ENCODE measurements around the gene UNC5B.

Gene UNC5B

GRCh38 chr10:71326464-71326881, 114.1 kb downstream of the UNC5B start:
- TF ChIP-seq GABPA (IDR thresholded peaks at IDR 0.05; ENCODE audit: low read depth) (no peak), POLR2AphosphoS5 (IDR thresholded peaks at IDR 0.05; ENCODE audit: low read depth) (no peak), REST (IDR thresholded peaks at IDR 0.05; ENCODE audit: insufficient replicate concordance, low read depth) (no peak), SPI1 (IDR thresholded peaks at IDR 0.05; ENCODE audit: borderline replicate concordance, low read depth) (no peak), CTCF (IDR thresholded peaks at IDR 0.05; ENCODE audit: insufficient read depth, low read length) (no peak)
- H3K4me3 ChIP-seq (replicated peaks; ENCODE audit: insufficient read depth, low read length), result no peak overlapping the region
- H3K27ac ChIP-seq (replicated peaks), result no peak overlapping the region
- H3K27me3 ChIP-seq (ENCODE audit: insufficient read depth, poor library complexity, severe bottlenecking), result no peaks in the 10 kb centered on the region
- no peak for DNase-seq (ENCODE audit: low read depth in 1 of 2, low spot score in 1 of 2)

- Histone ChIP-seq H3K4me3 (replicated peaks; ENCODE audit: insufficient read depth, low read length) (no peak overlapping the region), H3K27ac (replicated peaks) (no peak overlapping the region), H3K27me3 (ENCODE audit: insufficient read depth, poor library complexity, severe bottlenecking) (no peaks in the 10 kb centered on the region)
- no peak for DNase-seq (ENCODE audit: low read depth in 1 of 2, low spot score in 1 of 2)
- TF ChIP-seq REST (IDR thresholded peaks at IDR 0.05; ENCODE audit: insufficient replicate concordance, low read depth), result no peak
- no peak for TF ChIP-seq SPI1 (IDR thresholded peaks at IDR 0.05; ENCODE audit: borderline replicate concordance, low read depth)
These were observed 118.5 kb downstream of the UNC5B start for GRCh38 chr10:71330789-71331404.

GRCh38 chr10:71331736-71332135, 119.4 kb downstream of the UNC5B start:
- TF ChIP-seq POLR2AphosphoS5 (IDR thresholded peaks at IDR 0.05; ENCODE audit: low read depth), result no peak
- TF ChIP-seq GABPA (IDR thresholded peaks at IDR 0.05; ENCODE audit: low read depth), result no peak
- TF ChIP-seq CTCF (IDR thresholded peaks at IDR 0.05; ENCODE audit: insufficient read depth, low read length), result no peak
- no peak for TF ChIP-seq REST (IDR thresholded peaks at IDR 0.05; ENCODE audit: insufficient replicate concordance, low read depth)
- TF ChIP-seq SPI1 (IDR thresholded peaks at IDR 0.05; ENCODE audit: borderline replicate concordance, low read depth), result no peak
- no peak overlapping the region for H3K27ac ChIP-seq (replicated peaks)
- H3K27me3 ChIP-seq (ENCODE audit: insufficient read depth, poor library complexity, severe bottlenecking), result no peaks in the 10 kb centered on the region
- no peak for DNase-seq (ENCODE audit: low read depth in 1 of 2, low spot score in 1 of 2)
- H3K4me3 ChIP-seq (replicated peaks; ENCODE audit: insufficient read depth, low read length), result no peak overlapping the region
